ENCODE data around the gene FUT7. TPM values are rescaled to one million over a fixed set of nuclear protein-coding genes. Genes with fewer than 3 reads are reported as not detected.

FUT7 gene
- total and polyA plus RNA-seq, 8 donors = 0.08 to 2.9 (median 0.11) TPM; not detected in 3

DNA sequence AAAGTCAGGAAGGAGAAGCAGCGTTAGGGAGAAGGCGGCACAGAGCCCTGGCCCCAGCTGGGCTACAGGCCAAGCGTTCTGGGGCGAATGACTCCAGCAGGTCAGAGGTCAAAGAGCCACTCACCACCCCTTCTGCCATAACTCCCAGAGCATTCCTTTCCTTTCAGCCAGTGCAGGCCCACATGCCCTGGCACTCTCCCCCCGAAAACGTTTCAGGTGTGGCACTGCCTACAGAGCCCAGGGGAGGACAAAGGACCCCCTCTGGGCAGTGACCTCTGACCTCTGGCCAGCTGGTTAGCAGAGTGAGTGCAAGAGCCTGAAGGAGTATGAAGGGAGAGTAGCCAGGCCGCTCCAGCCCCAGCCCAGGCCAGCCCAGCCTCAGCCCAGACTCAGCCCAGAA is 8.7 kb downstream of the FUT7 start:
- intact Hi-C loops (cut with DNase I) = no loop called here
- Histone ChIP-seq H3K27ac (no peak overlapping the region), H3K36me3 (peaks cover 0 to 15% of the 10 kb centered on the region in 2 donors), H3K4me1 (peaks cover 0 to 10% of the 10 kb centered on the region in 2 donors), H3K27me3 (no peaks in the 10 kb centered on the region), H3K9me3 (no peaks in the 10 kb centered on the region), H3K4me3 (no peak overlapping the region)
- no peak for TF ChIP-seq CTCF (IDR thresholded peaks at IDR 0.05)
- ATAC-seq (no peak), DNase-seq (no peak)

GRCh38 chr9:137022662-137023008 is 9.3 kb downstream of the FUT7 start:
- DNase-seq (no peak), ATAC-seq (no peak)
- Histone ChIP-seq H3K4me1 (peaks cover 0 to 9% of the 10 kb centered on the region in 2 donors), H3K36me3 (peaks cover 0 to 20% of the 10 kb centered on the region in 2 donors), H3K4me3 (no peak overlapping the region), H3K9me3 (no peaks in the 10 kb centered on the region), H3K27ac (no peak overlapping the region), H3K27me3 (no peaks in the 10 kb centered on the region)
- intact Hi-C loops (cut with DNase I) = no loop called here
- TF ChIP-seq CTCF (IDR thresholded peaks at IDR 0.05) = no peak

- DNase-seq (peak in 1 of 4 donors; percentile 90), ATAC-seq (peak; percentile 35)
- TF ChIP-seq CTCF (IDR thresholded peaks at IDR 0.05) = no peak
- H3K9me3 ChIP-seq = no peaks in the 10 kb centered on the region
- H3K27ac ChIP-seq = no peak overlapping the region
- intact Hi-C loops (cut with DNase I) = no loop called here
- H3K27me3 ChIP-seq = no peaks in the 10 kb centered on the region
- H3K4me3 ChIP-seq = no peak overlapping the region
- peaks cover 0 to 25% of the 10 kb centered on the region in 2 donors for H3K36me3 ChIP-seq
- H3K4me1 ChIP-seq = peaks cover 0 to 4% of the 10 kb centered on the region in 2 donors
These were observed 9.8 kb downstream of the FUT7 start for GRCh38 chr9:137021979-137022661.

- DNase-seq (no peak), ATAC-seq (no peak)
- Histone ChIP-seq H3K27ac (no peak overlapping the region), H3K9me3 (no peaks in the 10 kb centered on the region), H3K4me1 (no peaks in the 10 kb centered on the region), H3K36me3 (peaks cover 0 to 30% of the 10 kb centered on the region in 2 donors), H3K4me3 (no peak overlapping the region), H3K27me3 (no peaks in the 10 kb centered on the region)
- intact Hi-C loops (cut with DNase I) = no loop called here
- TF ChIP-seq CTCF (IDR thresholded peaks at IDR 0.05) = no peak
These were observed 10.3 kb downstream of the FUT7 start for GRCh38 chr9:137021568-137021978.

DNA sequence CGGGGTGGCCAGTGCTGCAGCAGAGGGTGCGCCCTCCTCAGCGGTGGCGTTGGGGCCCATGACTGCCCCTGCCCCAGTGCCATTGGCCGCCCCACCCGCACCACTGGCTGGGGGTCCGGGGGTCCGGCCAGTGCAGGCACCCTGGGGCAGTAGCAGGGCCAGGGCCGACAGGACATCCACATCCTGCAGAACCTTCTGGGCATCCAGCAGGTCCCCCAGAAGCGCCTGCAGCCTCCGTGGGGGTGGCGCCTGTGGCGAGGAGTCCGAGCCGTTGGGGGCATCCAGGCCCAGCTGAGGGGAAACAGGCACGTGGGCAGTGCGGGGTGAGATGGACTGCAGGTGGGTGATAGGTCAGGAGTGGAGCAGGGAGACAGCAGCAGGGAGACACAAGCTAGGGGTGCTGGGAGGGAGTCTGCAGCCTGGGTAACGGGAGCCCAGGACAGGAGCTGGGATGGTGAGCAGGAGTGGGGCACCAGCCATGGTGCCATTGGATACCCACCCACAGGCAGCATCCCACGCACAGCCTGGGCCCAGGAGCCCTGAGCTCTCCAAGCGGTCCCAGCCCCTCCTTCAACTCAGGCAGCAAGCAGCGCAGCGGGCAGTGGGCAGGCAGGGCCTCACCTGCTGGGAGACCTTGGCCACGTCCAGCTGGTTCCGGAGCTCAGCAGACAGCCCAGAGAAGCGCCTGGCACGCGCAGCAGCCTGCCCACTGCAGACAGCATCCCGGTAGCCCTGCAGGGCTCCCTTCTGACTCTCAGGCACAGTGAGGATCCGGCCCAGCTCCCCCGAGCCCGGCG is 10.9 kb downstream of the FUT7 start:
- H3K36me3 ChIP-seq = peaks cover 0 to 36% of the 10 kb centered on the region in 2 donors
- H3K27me3 ChIP-seq = no peaks in the 10 kb centered on the region
- intact Hi-C loops (cut with DNase I) = no loop called here
- no peaks in the 10 kb centered on the region for H3K9me3 ChIP-seq
- no peak for DNase-seq
- ATAC-seq = no peak
- no peak overlapping the region for H3K27ac ChIP-seq
- H3K4me1 ChIP-seq = no peaks in the 10 kb centered on the region
- H3K4me3 ChIP-seq = no peak overlapping the region
- no peak for TF ChIP-seq CTCF (IDR thresholded peaks at IDR 0.05)

Data from left lung (tissue), 10 donors.